SU-DHL-6 (cell line): Measurements from ENCODE around the gene LPGAT1.

ENCODE experiments used
- H2AFZ ChIP-seq: fragments of 200-600 bp; sonication (generic); 2 replicates; pipeline ENCODE4 v1.6.1; 2014; ENCODE audit warnings: low read depth, mild to moderate bottlenecking, moderate library complexity, mixed read lengths, antibody characterized with exemption, low read length; ENCODE audit not compliant: severe bottlenecking
- H3F3A ChIP-seq: fragments of 200-600 bp; shearing (Covaris generic); 2 replicates; pipeline ENCODE4 v1.6.0; 2016; ENCODE audit warnings: antibody characterized with exemption, mild to moderate bottlenecking; ENCODE audit not compliant: insufficient read depth
- H3K27ac ChIP-seq: fragments of 200-600 bp; sonication (generic); 2 replicates; pipeline ENCODE4 v1.5.1; 2016; ENCODE audit warnings: low read depth, mild to moderate bottlenecking, low read length, moderate library complexity, mixed read lengths
- H3K27me3 ChIP-seq: fragments of 200-600 bp; sonication (generic), shearing (Covaris generic); 2 replicates; pipeline ENCODE4 v1.6.0; 2014; ENCODE audit warnings: mild to moderate bottlenecking, low read length
- H3K36me3 ChIP-seq: fragments of 200-600 bp; sonication (generic); 2 replicates; pipeline ENCODE4 v1.6.1; 2014; ENCODE audit warnings: mild to moderate bottlenecking, low read length, mixed read lengths
- H3K4me2 ChIP-seq: fragments of 300-600, 200-600 bp; shearing (Covaris generic), sonication (generic); 2 replicates; pipeline ENCODE4 v1.6.0; 2014; ENCODE audit warnings: low read length, low read depth, mild to moderate bottlenecking; ENCODE audit not compliant: poor library complexity, severe bottlenecking
- H3K4me3 ChIP-seq: fragments of 200-600 bp; sonication (generic); 2 replicates; pipeline ENCODE4 v1.5.1; 2014; ENCODE audit warnings: antibody characterized with exemption, low read length, mild to moderate bottlenecking, mixed read lengths; ENCODE audit not compliant: insufficient read depth, poor library complexity, severe bottlenecking
- H3K79me2 ChIP-seq: fragments of 200-600 bp; sonication (generic); 2 replicates; pipeline ENCODE4 v1.6.1; 2014; ENCODE audit warnings: mild to moderate bottlenecking, low read length, moderate library complexity; ENCODE audit not compliant: insufficient read depth
- H3K9ac ChIP-seq: fragments of 200-600 bp; sonication (generic); 2 replicates; pipeline ENCODE4 v1.7.0; 2014; ENCODE audit warnings: mild to moderate bottlenecking, low read length
- H3K9me2 ChIP-seq: fragments of 200-600 bp; sonication (generic); replicated peaks from 2 replicates; pipeline ENCODE4 v1.6.1; 2014; ENCODE audit warnings: low read length; ENCODE audit not compliant: insufficient read depth
- H3K9me3 ChIP-seq: fragments of 200-600 bp; sonication (generic); 2 replicates; pipeline ENCODE4 v1.6.1; 2014; ENCODE audit warnings: low read length, mixed read lengths; ENCODE audit not compliant: insufficient read depth
- H4K20me1 ChIP-seq: fragments of 200-600 bp; sonication (generic); 2 replicates; pipeline ENCODE4 v1.6.1; 2014; ENCODE audit warnings: low read depth, mild to moderate bottlenecking, antibody characterized with exemption, low read length, moderate library complexity, mixed read lengths
- EZH2phosphoT487 ChIP-seq: fragments of 200-600 bp; sonication (generic), shearing (Covaris generic); conservative IDR thresholded peaks from 2 replicates; pipeline ENCODE4 v1.6.1; 2018; ENCODE audit warnings: mild to moderate bottlenecking, antibody characterized with exemption, low read length, moderate library complexity, mixed read lengths
- TF ChIP-seq, protein P1 (sequence below): fragments of 200-600 bp; sonication (generic); IDR thresholded peaks from one replicate; pipeline ENCODE4 v1.5.1; 2017; ENCODE audit warnings: antibody characterized with exemption, mild to moderate bottlenecking, low read length, moderate library complexity; ENCODE audit not compliant: insufficient read depth, poor library complexity, severe bottlenecking

LPGAT1 gene

DNA sequence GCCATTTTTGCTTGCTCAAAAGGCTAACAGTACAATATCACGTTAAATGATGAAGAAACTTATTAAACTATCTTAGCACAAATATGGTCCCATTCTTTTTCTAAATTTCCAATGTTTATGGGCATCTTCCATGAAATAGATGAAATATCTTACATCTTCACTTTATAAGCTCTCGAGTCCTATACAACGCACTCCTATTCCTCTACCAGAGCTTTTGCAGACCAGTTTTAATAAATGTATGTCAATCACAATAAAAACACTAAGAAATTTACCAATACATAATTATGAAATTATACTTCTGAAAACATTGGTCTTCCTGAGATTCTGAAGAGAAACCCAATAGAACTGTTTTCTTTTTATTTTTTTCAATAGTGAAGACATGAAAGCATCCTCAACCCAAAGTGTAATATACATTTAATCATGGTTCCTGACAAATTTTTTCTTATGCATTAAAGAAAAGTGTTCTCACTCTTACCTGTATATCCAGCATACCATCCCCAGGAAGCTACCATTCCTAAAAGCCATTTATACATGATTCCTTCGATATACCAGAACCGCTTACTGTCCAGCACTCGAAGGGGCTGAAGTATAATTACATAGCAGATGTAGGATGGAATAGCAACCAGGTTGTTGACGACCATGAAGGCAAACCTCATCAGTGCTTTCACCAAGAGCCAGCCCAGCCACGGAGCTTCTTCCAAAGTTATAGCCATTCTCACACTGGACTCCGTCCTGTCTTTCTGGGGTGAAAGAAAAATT is 1.8 kb downstream of the LPGAT1 start:
- Histone ChIP-seq H3K9ac (no peak overlapping the region), H2AFZ (no peak overlapping the region), H3K4me3 (no peak overlapping the region), H3K9me3 (no peaks in the 10 kb centered on the region), H3K4me2 (peak overlapping the region; percentile 71), H3K79me2 (no peaks in the 10 kb centered on the region), H3K27me3 (no peaks in the 10 kb centered on the region), H4K20me1 (no peaks in the 10 kb centered on the region), H3K36me3 (no peaks in the 10 kb centered on the region), H3K9me2 (no peaks in the 10 kb centered on the region), H3K27ac (no peak overlapping the region), H3F3A (peaks cover 12% of the 10 kb centered on the region; the same call in 1 of the 2 replicates)
- TF ChIP-seq EZH2phosphoT487: no peak
- TF ChIP-seq, protein P1, sequence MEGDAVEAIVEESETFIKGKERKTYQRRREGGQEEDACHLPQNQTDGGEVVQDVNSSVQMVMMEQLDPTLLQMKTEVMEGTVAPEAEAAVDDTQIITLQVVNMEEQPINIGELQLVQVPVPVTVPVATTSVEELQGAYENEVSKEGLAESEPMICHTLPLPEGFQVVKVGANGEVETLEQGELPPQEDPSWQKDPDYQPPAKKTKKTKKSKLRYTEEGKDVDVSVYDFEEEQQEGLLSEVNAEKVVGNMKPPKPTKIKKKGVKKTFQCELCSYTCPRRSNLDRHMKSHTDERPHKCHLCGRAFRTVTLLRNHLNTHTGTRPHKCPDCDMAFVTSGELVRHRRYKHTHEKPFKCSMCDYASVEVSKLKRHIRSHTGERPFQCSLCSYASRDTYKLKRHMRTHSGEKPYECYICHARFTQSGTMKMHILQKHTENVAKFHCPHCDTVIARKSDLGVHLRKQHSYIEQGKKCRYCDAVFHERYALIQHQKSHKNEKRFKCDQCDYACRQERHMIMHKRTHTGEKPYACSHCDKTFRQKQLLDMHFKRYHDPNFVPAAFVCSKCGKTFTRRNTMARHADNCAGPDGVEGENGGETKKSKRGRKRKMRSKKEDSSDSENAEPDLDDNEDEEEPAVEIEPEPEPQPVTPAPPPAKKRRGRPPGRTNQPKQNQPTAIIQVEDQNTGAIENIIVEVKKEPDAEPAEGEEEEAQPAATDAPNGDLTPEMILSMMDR: no peak

DNA sequence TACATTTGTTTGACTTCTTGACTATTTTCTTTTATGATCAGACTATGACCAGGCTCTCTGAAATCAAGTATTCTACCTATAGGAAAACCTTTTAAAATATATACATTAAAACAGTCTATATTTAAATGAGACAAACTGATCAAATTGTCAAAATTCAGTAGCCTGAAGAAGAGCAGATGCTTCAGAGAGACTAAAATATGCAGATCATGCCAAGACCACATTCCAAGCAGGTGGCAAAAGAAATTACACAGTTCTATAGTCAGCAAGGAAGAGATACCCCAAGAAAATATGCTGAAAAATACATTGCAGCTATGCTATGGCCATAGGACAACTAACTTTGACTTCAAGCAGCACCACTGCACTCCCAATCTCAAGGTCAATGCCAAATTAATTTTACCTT is 3.5 kb downstream of the LPGAT1 start:
- H3K4me3 ChIP-seq: no peak overlapping the region
- TF ChIP-seq, protein P1: no peak
- TF ChIP-seq EZH2phosphoT487: no peak
- no peak overlapping the region for H3K4me2 ChIP-seq
- peaks cover 12% of the 10 kb centered on the region; the same call in 1 of the 2 replicates for H3F3A ChIP-seq
- H3K9ac ChIP-seq: no peak overlapping the region
- H3K36me3 ChIP-seq: no peaks in the 10 kb centered on the region
- no peaks in the 10 kb centered on the region for H4K20me1 ChIP-seq
- no peak overlapping the region for H2AFZ ChIP-seq
- no peaks in the 10 kb centered on the region for H3K9me2 ChIP-seq
- H3K27me3 ChIP-seq: no peaks in the 10 kb centered on the region
- H3K27ac ChIP-seq: no peak overlapping the region
- no peaks in the 10 kb centered on the region for H3K79me2 ChIP-seq
- H3K9me3 ChIP-seq: no peaks in the 10 kb centered on the region

DNA sequence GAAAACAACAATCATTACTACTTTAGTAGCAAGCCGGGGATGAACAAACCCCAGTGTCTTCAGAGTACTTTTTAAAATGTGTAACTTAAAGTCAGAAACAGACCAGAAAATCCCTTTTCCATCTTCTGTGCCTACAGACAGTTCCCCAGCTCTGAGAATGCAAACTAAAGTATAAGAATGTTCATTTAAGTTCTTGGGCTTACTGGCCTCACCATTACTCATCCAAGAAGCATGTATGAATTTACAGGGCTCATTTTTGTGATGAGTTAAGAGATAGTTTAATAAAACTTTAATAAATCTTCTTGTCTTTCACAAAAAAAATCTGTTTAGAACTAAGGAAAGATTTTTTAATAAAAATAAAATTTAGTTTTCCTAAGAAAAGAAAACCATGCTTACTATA is 4.6 kb downstream of the LPGAT1 start:
- no peaks in the 10 kb centered on the region for H3K9me3 ChIP-seq
- no peak overlapping the region for H2AFZ ChIP-seq
- H4K20me1 ChIP-seq: no peaks in the 10 kb centered on the region; the same call in 1 of the 2 replicates
- H3K36me3 ChIP-seq: no peaks in the 10 kb centered on the region
- no peak overlapping the region for H3K27ac ChIP-seq
- no peaks in the 10 kb centered on the region for H3K27me3 ChIP-seq
- H3K4me3 ChIP-seq: no peak overlapping the region
- no peaks in the 10 kb centered on the region for H3K9me2 ChIP-seq
- H3K4me2 ChIP-seq: no peak overlapping the region
- no peaks in the 10 kb centered on the region for H3K79me2 ChIP-seq
- TF ChIP-seq EZH2phosphoT487: no peak
- TF ChIP-seq, protein P1: no peak
- peaks cover 12% of the 10 kb centered on the region; the same call in 1 of the 2 replicates for H3F3A ChIP-seq
- H3K9ac ChIP-seq: no peak overlapping the region
